Cortex of kidney (tissue), 1 donor: ENCODE results near the gene GAS6.

Experiments used
- DNase-seq: peaks from one replicate; lab custom pipeline; 2025; lab: John Stamatoyannopoulos, UW

GAS6 gene

DNA sequence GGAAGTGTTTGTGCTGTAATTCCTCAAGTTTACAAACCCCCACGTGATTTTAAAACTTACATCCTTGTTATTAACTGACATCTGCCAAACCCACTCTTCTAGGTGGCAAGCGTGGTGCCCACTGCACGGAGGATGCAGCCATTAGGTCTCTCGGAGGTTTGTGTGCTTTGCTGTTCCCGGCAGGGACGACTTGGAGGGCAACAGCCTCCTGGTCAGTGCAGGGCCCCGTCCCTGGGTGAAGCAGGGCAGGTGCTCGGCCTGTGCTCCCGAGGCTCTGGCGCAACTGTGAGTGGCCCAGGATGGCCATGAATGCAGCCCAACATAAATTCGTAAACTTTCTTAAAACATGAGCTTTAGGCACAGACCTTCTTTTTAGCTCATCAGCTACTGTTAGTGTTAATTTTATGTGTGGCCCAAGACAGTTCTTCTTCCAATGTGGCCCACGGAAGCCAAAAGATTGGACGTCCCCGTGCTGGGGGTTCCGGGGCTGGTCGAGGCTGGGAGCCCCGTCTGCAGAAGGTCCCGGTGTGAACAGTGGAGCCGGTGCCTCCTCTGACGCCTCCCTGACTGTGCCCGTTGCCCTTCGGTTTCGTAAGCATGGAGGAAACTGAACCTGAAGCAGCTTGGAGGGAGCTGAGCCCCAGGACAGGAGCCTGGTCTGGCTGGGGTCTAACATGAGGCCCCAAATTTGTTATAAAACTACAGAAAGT, 11.9 kb downstream of the GAS6 start:
- DNase-seq = no peak

DNA sequence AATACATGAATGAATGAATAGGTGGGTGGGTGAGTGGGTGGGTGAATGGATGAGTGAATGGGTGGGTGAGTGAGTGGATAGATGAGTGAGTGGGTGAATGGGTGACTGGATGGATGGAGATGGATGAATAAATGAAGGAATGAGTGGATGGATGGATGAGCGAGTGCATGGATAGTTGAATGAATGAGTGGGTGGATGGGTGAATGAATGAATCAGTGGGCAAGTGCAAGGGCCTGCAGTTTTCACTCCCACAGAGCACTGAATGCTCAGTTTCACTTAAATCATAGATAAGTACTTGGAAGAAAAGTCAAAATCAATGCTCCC, 12.4 kb downstream of the GAS6 start:
- DNase-seq = no peak

DNA sequence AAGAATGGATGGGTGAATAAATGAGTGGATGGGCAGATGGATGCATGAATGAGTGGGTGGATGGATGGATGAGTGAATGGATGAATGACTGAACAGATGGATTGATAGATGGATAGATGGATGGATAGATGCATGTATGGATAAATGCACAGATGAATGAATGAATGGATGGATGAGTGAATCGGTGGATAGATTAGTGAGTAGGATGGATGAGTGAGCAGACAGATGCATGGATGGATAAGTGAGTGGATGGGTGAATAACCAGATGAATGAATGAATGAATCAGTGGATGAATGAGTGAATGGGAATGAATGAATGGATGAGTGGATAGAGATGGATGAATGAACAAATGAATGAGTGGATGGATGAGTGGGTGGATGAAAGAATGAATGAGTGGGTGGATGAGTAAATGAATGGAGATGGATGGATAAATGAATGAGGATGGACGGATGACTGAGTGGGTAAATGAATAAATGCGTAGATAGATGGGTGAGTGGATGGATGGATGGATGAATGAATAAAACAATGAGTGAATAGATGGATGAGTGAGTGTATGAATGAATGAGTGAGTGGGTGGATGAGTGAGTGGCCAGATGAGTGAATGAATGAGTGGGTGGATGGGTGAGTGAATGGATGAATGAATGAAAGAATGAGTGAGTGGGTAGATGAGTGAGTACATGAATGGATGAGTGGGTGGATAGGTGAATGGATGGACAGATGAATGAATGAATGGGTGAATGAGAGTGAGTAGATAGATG, 13.0 kb downstream of the GAS6 start:
- DNase-seq = no peak

DNA sequence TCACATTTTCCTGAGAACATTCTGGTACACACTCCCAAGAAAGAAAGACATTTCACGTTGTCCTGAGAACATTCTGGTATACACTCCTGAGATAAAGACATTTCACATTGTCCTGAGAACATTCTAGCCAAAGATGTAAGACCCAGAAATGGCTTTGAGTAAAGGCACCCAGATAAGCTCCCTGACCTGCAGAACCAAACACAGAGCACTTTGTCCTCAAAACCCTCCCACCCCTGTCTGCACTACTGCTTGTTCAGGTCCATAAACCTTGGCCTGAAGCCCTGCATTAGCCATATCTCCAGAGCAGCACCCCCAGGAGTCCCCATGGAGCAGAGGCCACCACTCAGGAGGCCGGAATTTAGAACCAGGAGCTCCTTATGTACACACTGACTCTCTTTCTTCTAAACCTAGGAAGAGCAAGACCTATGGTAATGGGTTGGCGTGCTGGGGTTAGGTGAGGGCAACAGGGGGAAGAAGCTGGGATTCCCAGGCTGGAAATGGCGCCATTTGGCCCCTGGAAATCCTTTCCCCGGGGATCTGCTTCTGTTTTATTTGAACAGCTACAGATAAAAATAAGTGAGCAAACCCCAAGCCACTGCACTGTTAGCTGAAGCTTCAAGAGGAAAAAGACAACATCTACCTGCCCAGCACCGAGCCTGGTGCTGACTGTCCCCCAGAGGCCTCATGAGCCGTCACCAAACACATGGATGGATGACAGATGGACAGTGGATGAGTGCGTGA, 13.7 kb downstream of the GAS6 start:
- no peak for DNase-seq

DNA sequence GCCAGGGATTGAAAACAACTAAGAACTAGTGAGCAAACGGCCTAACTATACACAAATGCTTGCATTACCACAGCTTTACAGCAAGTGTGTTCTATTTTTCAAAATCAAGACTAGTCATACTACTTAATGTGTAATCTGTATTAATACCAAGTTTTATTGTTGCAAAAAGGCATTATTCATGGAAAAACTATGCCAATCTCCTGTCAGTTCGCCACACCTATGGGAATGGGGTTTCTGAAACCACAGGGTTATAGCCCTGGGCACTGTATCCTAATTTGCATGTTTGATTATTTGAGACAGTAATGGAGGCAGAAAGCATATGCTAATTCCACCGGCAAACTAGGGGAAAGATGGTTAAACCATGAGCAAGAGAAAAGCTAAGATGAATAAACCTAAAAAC, 14.3 kb downstream of the GAS6 start:
- no peak for DNase-seq

DNA sequence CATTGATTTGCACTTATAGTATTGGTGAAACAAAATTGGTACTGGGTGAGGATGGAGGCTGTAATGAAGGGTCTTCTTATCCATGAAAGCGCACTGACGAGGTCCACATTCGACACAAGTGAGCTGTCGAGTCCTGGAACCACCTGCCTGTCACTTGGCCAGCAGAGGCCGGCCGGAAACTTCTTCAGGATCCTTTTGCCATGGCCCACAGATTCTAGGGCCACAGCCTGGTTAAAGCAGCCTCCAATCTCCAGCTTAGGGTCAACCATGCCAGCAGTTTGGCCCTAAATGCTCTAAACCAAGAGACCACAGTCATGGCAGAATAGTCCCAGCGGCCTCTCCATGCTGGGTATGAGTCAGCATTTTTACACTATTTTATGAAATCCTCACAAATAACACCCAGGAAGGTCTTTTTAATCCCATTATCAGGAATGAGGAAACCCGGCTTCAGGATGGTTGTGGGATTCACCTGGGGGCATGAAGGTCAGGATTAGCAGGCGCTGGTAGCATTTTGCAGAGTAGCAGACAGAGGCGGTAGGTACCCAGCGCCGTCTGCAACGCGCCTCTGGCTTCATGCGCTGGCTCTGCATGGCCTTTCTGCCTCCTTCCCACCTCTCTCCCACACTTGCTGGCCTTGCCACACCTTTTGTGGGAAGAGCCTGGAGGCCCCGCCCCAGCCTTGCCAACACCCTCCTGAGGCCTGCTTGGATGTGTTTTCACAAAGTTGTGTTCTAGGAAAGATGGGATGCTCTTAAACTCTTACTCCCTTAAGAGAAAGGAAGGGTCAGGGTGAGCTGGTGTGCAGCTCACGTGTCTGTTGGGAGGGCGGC, 15.2 kb downstream of the GAS6 start:
- no peak for DNase-seq

GRCh38 chr13:113848020-113848419, 15.9 kb downstream of the GAS6 start:
- no peak for DNase-seq

- DNase-seq = no peak
These were observed 17.1 kb downstream of the GAS6 start for GRCh38 chr13:113846636-113847318.

- DNase-seq = no peak
These were observed 17.9 kb downstream of the GAS6 start for GRCh38 chr13:113845723-113846635.

GRCh38 chr13:113845055-113845454, 18.8 kb downstream of the GAS6 start:
- no peak for DNase-seq

- no peak for DNase-seq
These were observed 19.9 kb downstream of the GAS6 start for GRCh38 chr13:113843864-113844556.

GRCh38 chr13:113843063-113843654, 20.7 kb downstream of the GAS6 start:
- no peak for DNase-seq

- DNase-seq = no peak
These were observed 21.4 kb downstream of the GAS6 start for GRCh38 chr13:113842336-113843062.

- no peak for DNase-seq
These were observed 22.6 kb downstream of the GAS6 start for GRCh38 chr13:113841353-113841650.

DNA sequence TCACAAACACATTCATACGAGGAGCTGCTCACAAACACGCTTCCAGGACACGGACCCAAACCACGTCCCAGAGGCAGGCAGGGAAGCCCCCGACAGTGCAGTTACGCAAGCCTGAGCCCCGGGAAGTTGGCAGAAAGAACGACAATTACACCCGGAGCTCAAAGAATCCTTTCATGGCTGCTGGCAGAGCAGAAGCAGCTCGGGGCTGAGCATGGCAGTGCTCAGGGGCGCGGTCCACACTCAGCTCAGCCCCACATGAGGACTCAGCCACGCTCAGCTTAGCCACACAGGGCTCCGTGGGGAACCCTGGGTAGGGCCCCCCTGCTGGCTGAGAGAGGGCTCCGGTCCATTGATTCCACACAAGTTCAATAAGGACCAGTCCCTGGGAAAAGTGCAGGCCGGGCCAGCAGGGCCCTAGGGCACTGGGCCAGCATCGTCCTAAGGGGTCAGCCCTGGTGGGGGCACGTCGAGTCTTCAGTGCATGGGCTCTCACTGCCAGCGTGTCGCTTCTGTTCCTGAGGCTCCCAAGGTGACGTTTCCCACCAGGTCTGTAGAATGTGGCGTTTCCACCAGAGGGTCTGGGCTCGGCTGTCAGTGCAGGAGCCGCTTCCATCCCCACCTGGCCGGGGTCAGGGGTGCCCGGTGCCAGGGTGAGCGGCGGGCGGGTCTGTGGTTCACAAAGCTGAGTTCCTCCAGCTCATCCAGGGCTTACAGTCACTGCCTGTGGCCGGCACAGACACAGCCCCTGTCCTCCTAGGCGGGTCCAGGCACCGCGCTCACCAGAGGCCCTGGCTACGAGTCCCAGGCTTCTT, 23.1 kb downstream of the GAS6 start:
- no peak for DNase-seq

GRCh38 chr13:113839536-113840204, 24.2 kb downstream of the GAS6 start:
- DNase-seq = no peak

DNA sequence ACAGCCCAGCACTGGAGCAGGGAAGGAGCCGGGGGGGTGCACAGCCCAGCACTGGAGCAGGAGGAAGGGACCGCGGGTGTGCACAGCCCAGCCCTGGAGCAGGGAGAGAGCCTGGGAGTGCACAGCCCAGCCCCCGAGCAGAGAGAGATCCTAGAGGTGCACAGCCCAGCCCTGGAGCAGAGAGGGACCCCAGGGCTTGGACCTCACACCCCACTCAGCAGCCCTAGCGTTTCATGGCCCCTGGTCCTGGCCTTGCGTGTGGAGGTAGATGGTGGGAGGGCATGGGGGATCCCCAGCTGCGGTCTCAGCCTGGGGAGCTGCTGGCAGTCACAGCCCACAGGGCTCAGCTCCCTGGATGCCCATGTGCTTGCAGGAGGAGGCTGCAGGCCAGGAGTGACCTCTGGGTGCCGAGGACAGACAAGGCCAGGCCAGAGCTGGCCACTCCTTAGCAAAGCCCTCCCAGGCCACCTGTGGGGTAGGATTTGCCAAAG, 25.1 kb downstream of the GAS6 start:
- no peak for DNase-seq
